ENCODE measurements around the gene ZCCHC8. TPM values are rescaled to one million over a fixed set of nuclear protein-coding genes. Genes with fewer than 3 reads are reported as not detected.

Gene ZCCHC8
- total RNA-seq = 10 to 100 TPM; 44.4 to 46.6 TPM

GRCh38 chr12:122500685-122501488, at the start of gene ZCCHC8:
ZCCHC8 (minus strand) TSS chr12:122500932; CDS start chr12:122500840, 92 bp downstream.
- Mint-ChIP-seq H3K36me3 (ENCODE audit: low read depth) (peaks cover 47% of the 10 kb centered on the region), H3K27ac (peak within 1 kb of the TSS; percentile 97), H3K27me3 (no peaks in the 10 kb centered on the region), H3K4me1 (peaks cover 41% of the 10 kb centered on the region), H3K9me3 (no peaks in the 10 kb centered on the region), H3K4me3 (peak within 1 kb of the TSS; percentile 99)
- peak; percentile 98 for DNase-seq
- ChIA-PET POLR2A (interaction anchor here (0.8 to 11.4 kb wide), 35 partner anchors 9 to 1464 kb away, joined by 3 to 542 read pairs (median 5); partner anchors contain the start of genes CCDC62, CLIP1, DENR and DIABLO), CTCF (interaction anchor here (0.7 to 4.8 kb wide), 18 partner anchors 9 to 273 kb away, joined by 3 to 37 read pairs (median 4); partner anchors contain the start of genes CLIP1, KNTC1 and RSRC2)

- no peaks in the 10 kb centered on the region for H3K9me3 Mint-ChIP-seq
- H3K4me1 Mint-ChIP-seq = peaks cover 4% of the 10 kb centered on the region
- peaks cover 66% of the 10 kb centered on the region for H3K36me3 Mint-ChIP-seq (ENCODE audit: low read depth)
- no peak for DNase-seq
- ChIA-PET CTCF (interaction anchor here (0.6 to 2.0 kb wide), 3 partner anchors 10 to 160 kb away, joined by 3 to 7 read pairs (median 4); no protein-coding TSS in a partner anchor), POLR2A (interaction anchor here (1.3 kb wide), 1 partner anchor 20 kb away, joined by 4 read pairs; the partner anchor contains the start of genes KNTC1 and RSRC2)
- H3K27ac Mint-ChIP-seq = no peak overlapping the region
- H3K27me3 Mint-ChIP-seq = no peaks in the 10 kb centered on the region
- no peak overlapping the region for H3K4me3 Mint-ChIP-seq
Observed at GRCh38 chr12:122547330-122547729, 46.6 kb upstream of the ZCCHC8 start.

GRCh38 chr12:122545855-122546254, 45.1 kb upstream of the ZCCHC8 start:
- Mint-ChIP-seq H3K4me1 (peaks cover 6% of the 10 kb centered on the region), H3K27me3 (no peaks in the 10 kb centered on the region), H3K9me3 (no peaks in the 10 kb centered on the region), H3K27ac (no peak overlapping the region), H3K36me3 (ENCODE audit: low read depth) (peaks cover 64% of the 10 kb centered on the region), H3K4me3 (no peak overlapping the region)
- ChIA-PET CTCF (no interaction called here), POLR2A (interaction anchor here (2.6 kb wide), 1 partner anchor 19 kb away, joined by 8 read pairs; the partner anchor contains the start of genes KNTC1 and RSRC2)
- DNase-seq = no peak

GRCh38 chr12:122544537-122544936, 43.8 kb upstream of the ZCCHC8 start:
- Mint-ChIP-seq H3K4me1 (peaks cover 6% of the 10 kb centered on the region), H3K27ac (no peak overlapping the region), H3K27me3 (no peaks in the 10 kb centered on the region), H3K9me3 (no peaks in the 10 kb centered on the region), H3K36me3 (ENCODE audit: low read depth) (peaks cover 57% of the 10 kb centered on the region), H3K4me3 (no peak overlapping the region)
- no peak for DNase-seq
- ChIA-PET POLR2A (interaction anchor here (2.6 kb wide), 1 partner anchor 17 kb away, joined by 8 read pairs; the partner anchor contains the start of genes KNTC1 and RSRC2), CTCF (interaction anchor here (0.5 kb wide), 1 partner anchor 927 kb away, joined by 3 read pairs; no protein-coding TSS in a partner anchor)

GRCh38 chr12:122538496-122538895, 37.8 kb upstream of the ZCCHC8 start:
- DNase-seq = no peak
- Mint-ChIP-seq H3K27ac (no peak overlapping the region), H3K9me3 (no peaks in the 10 kb centered on the region), H3K4me1 (peaks cover 2% of the 10 kb centered on the region), H3K4me3 (no peak overlapping the region), H3K27me3 (no peaks in the 10 kb centered on the region), H3K36me3 (ENCODE audit: low read depth) (peaks cover 46% of the 10 kb centered on the region)
- POLR2A ChIA-PET = interaction anchor here (1.1 to 2.8 kb wide), 3 partner anchors 9 to 38 kb away, joined by 3 to 19 read pairs (median 6); partner anchors contain the start of genes KNTC1, RSRC2 and ZCCHC8
- CTCF ChIA-PET = interaction anchor here (2.2 kb wide), 1 partner anchor 10 kb away, joined by 7 read pairs; no protein-coding TSS in a partner anchor

GRCh38 chr12:122537021-122537420, 36.3 kb upstream of the ZCCHC8 start:
- no peak for DNase-seq
- Mint-ChIP-seq H3K9me3 (no peaks in the 10 kb centered on the region), H3K36me3 (ENCODE audit: low read depth) (peaks cover 43% of the 10 kb centered on the region), H3K27me3 (no peaks in the 10 kb centered on the region), H3K27ac (no peak overlapping the region), H3K4me3 (no peak overlapping the region), H3K4me1 (peaks cover 2% of the 10 kb centered on the region)
- POLR2A ChIA-PET = interaction anchor here (1.6 to 2.8 kb wide), 2 partner anchors 10 to 36 kb away, joined by 5 to 19 read pairs; partner anchors contain the start of genes KNTC1, RSRC2 and ZCCHC8
- CTCF ChIA-PET = interaction anchor here (2.2 kb wide), 1 partner anchor 11 kb away, joined by 7 read pairs; no protein-coding TSS in a partner anchor

GRCh38 chr12:122533856-122534255, 33.1 kb upstream of the ZCCHC8 start:
- Mint-ChIP-seq H3K9me3 (no peaks in the 10 kb centered on the region), H3K27ac (no peak overlapping the region), H3K36me3 (ENCODE audit: low read depth) (peaks cover 51% of the 10 kb centered on the region), H3K4me3 (no peak overlapping the region), H3K27me3 (no peaks in the 10 kb centered on the region), H3K4me1 (peaks cover 16% of the 10 kb centered on the region)
- POLR2A ChIA-PET = interaction anchor here (0.7 to 1.4 kb wide), 2 partner anchors 18 to 49 kb away, joined by 3 read pairs; no protein-coding TSS in a partner anchor
- DNase-seq = no peak
- CTCF ChIA-PET = interaction anchor here (1.4 kb wide), 1 partner anchor 11 kb away, joined by 3 read pairs; no protein-coding TSS in a partner anchor

GRCh38 chr12:122528992-122529391, 28.3 kb upstream of the ZCCHC8 start:
- ChIA-PET POLR2A (interaction anchor here (0.8 to 16.6 kb wide), 5 partner anchors 10 to 303 kb away, joined by 3 to 542 read pairs (median 6); partner anchors contain the start of genes DIABLO and ZCCHC8), CTCF (no interaction called here)
- Mint-ChIP-seq H3K36me3 (ENCODE audit: low read depth) (peaks cover 44% of the 10 kb centered on the region), H3K27ac (no peak overlapping the region), H3K4me1 (peaks cover 25% of the 10 kb centered on the region), H3K27me3 (no peaks in the 10 kb centered on the region), H3K9me3 (no peaks in the 10 kb centered on the region), H3K4me3 (no peak overlapping the region)
- DNase-seq = no peak

- DNase-seq = no peak
- H3K27me3 Mint-ChIP-seq = no peaks in the 10 kb centered on the region
- H3K4me3 Mint-ChIP-seq = no peak overlapping the region
- peaks cover 48% of the 10 kb centered on the region for H3K36me3 Mint-ChIP-seq (ENCODE audit: low read depth)
- H3K9me3 Mint-ChIP-seq = no peaks in the 10 kb centered on the region
- POLR2A ChIA-PET = interaction anchor here (0.8 to 16.6 kb wide), 7 partner anchors 10 to 302 kb away, joined by 3 to 542 read pairs (median 19); partner anchors contain the start of genes DENR, DIABLO and ZCCHC8
- H3K27ac Mint-ChIP-seq = peak overlapping the region; percentile 29
- H3K4me1 Mint-ChIP-seq = peaks cover 29% of the 10 kb centered on the region
- CTCF ChIA-PET = interaction anchor here (1.0 to 1.6 kb wide), 2 partner anchors 129 to 264 kb away, joined by 3 read pairs; no protein-coding TSS in a partner anchor
Observed at GRCh38 chr12:122528582-122528981, 27.9 kb upstream of the ZCCHC8 start.

- Mint-ChIP-seq H3K4me3 (no peak overlapping the region), H3K36me3 (ENCODE audit: low read depth) (peaks cover 52% of the 10 kb centered on the region), H3K27me3 (no peaks in the 10 kb centered on the region), H3K9me3 (no peaks in the 10 kb centered on the region), H3K27ac (no peak overlapping the region), H3K4me1 (peaks cover 37% of the 10 kb centered on the region)
- DNase-seq = peak; percentile 45
- ChIA-PET CTCF (interaction anchor here (0.8 to 2.8 kb wide), 5 partner anchors 26 to 735 kb away, joined by 3 to 25 read pairs (median 3); partner anchors contain the start of gene ZCCHC8), POLR2A (interaction anchor here (0.9 to 16.6 kb wide), 31 partner anchors 8 to 838 kb away, joined by 3 to 542 read pairs (median 6); partner anchors contain the start of genes DENR, DIABLO, MPHOSPH9 and MTRFR)
Observed at GRCh38 chr12:122527478-122527944, 26.8 kb upstream of the ZCCHC8 start.

GRCh38 chr12:122526683-122527477, 26.1 kb upstream of the ZCCHC8 start, which contains the start of the genes KNTC1 and RSRC2:
KNTC1 (plus strand) TSS chr12:122527249; CDS start chr12:122530064, 2,815 bp downstream.
RSRC2 (minus strand) TSS chr12:122526936; CDS start chr12:122526853, 83 bp downstream.
- ChIA-PET CTCF (interaction anchor here (0.8 to 2.8 kb wide), 5 partner anchors 26 to 735 kb away, joined by 3 to 25 read pairs (median 3); partner anchors contain the start of gene ZCCHC8), POLR2A (interaction anchor here (0.9 to 16.6 kb wide), 36 partner anchors 8 to 839 kb away, joined by 3 to 542 read pairs (median 5); partner anchors contain the start of genes DENR, MPHOSPH9, MTRFR and PSMD9)
- DNase-seq = peak; percentile 99
- H3K4me3 Mint-ChIP-seq = no peak within 1 kb of the TSS
- H3K4me1 Mint-ChIP-seq = peaks cover 44% of the 10 kb centered on the region
- no peaks in the 10 kb centered on the region for H3K27me3 Mint-ChIP-seq
- H3K27ac Mint-ChIP-seq = no peak within 1 kb of the TSS
- H3K9me3 Mint-ChIP-seq = no peaks in the 10 kb centered on the region
- peaks cover 56% of the 10 kb centered on the region for H3K36me3 Mint-ChIP-seq (ENCODE audit: low read depth)
